ENCODE results near the gene NHEJ1. TPM values are rescaled to one million over a fixed set of nuclear protein-coding genes. Genes with fewer than 3 reads are reported as not detected.

Gene NHEJ1
- total and polyA plus RNA-seq, 4 donors = 6.1 to 13.5 (median 9.9) TPM

GRCh38 chr2:219049282-219049681 is 111.3 kb downstream of the NHEJ1 start:
- Histone ChIP-seq H3K9me3 (ENCODE audit: control insufficient read depth in 4 of 4, low read length in 3 of 4) (no peaks in the 10 kb centered on the region), H3K9ac (ENCODE audit: low read depth in 1 of 2, low read length in 2 of 2) (no peak overlapping the region), H3K4me3 (ENCODE audit: low read depth in 1 of 3, low read length in 3 of 3) (no peak overlapping the region), H3K27me3 (ENCODE audit: control insufficient read depth in 4 of 4, insufficient read depth in 4 of 4, low read length in 3 of 4) (peaks cover 0 to 6% (median 0%) of the 10 kb centered on the region in 4 donors), H3K4me1 (ENCODE audit: control insufficient read depth in 4 of 4, insufficient read depth in 4 of 4, low read length in 3 of 4) (no peaks in the 10 kb centered on the region), H3K36me3 (ENCODE audit: control insufficient read depth in 4 of 4, insufficient read depth in 3 of 4, low read depth in 1 of 4, low read length in 3 of 4) (no peaks in the 10 kb centered on the region), H3K27ac (ENCODE audit: low read depth in 1 of 2, low read length in 2 of 2) (no peak overlapping the region)
- WGBS = 77% methylated on average over 6 of the region's 6 CpGs
- TF ChIP-seq GABPA (IDR thresholded peaks at IDR 0.05 in 1 of 2, conservative IDR thresholded peaks at IDR 0.05 in 1 of 2) (no peak), RXRA (IDR thresholded peaks at IDR 0.05) (no peak), FOXA1 (IDR thresholded peaks at IDR 0.05) (no peak)
- DNase-seq (ENCODE audit: low spot score) = no peak

GRCh38 chr2:219045937-219046550 is 114.6 kb downstream of the NHEJ1 start:
- H3K9me3 ChIP-seq (ENCODE audit: control insufficient read depth in 4 of 4, low read length in 3 of 4) = no peaks in the 10 kb centered on the region
- peaks cover 0 to 3% (median 0%) of the 10 kb centered on the region in 4 donors for H3K4me1 ChIP-seq (ENCODE audit: control insufficient read depth in 4 of 4, insufficient read depth in 4 of 4, low read length in 3 of 4)
- 8% methylated on average over 6 of the region's 6 CpGs for WGBS
- no peak overlapping the region for H3K9ac ChIP-seq (ENCODE audit: low read depth in 1 of 2, low read length in 2 of 2)
- H3K4me3 ChIP-seq (ENCODE audit: low read depth in 1 of 3, low read length in 3 of 3) = no peak overlapping the region
- peaks cover 0 to 9% (median 4%) of the 10 kb centered on the region in 4 donors for H3K27me3 ChIP-seq (ENCODE audit: control insufficient read depth in 4 of 4, insufficient read depth in 4 of 4, low read length in 3 of 4)
- H3K27ac ChIP-seq (ENCODE audit: low read depth in 1 of 2, low read length in 2 of 2) = no peak overlapping the region
- peak; percentile 55 for DNase-seq (ENCODE audit: low spot score)
- no peak for TF ChIP-seq NR2F2 (IDR thresholded peaks at IDR 0.05)
- peak; percentile 99 for TF ChIP-seq REST (IDR thresholded peaks at IDR 0.05)
- no peak for TF ChIP-seq FOXA1 (IDR thresholded peaks at IDR 0.05)
- TF ChIP-seq EGR1 (IDR thresholded peaks at IDR 0.05; ENCODE audit: low read depth in 2 of 2) = no peak
- no peak for TF ChIP-seq HNF4A (conservative IDR thresholded peaks at IDR 0.05)
- TF ChIP-seq CTCF (IDR thresholded peaks at IDR 0.05; ENCODE audit: low read depth, low read length, missing input control) = no peak
- TF ChIP-seq JUND (IDR thresholded peaks at IDR 0.05) = no peak
- H3K36me3 ChIP-seq (ENCODE audit: control insufficient read depth in 4 of 4, insufficient read depth in 3 of 4, low read depth in 1 of 4, low read length in 3 of 4) = no peaks in the 10 kb centered on the region

GRCh38 chr2:219042750-219043149 is 117.9 kb downstream of the NHEJ1 start:
- H3K9me3 ChIP-seq (ENCODE audit: control insufficient read depth in 4 of 4, low read length in 3 of 4) = no peaks in the 10 kb centered on the region
- H3K4me3 ChIP-seq (ENCODE audit: low read depth in 1 of 3, low read length in 3 of 3) = no peak overlapping the region
- no peak overlapping the region for H3K27ac ChIP-seq (ENCODE audit: low read depth in 1 of 2, low read length in 2 of 2)
- H3K36me3 ChIP-seq (ENCODE audit: control insufficient read depth in 4 of 4, insufficient read depth in 3 of 4, low read depth in 1 of 4, low read length in 3 of 4) = no peaks in the 10 kb centered on the region
- 67% methylated on average over 2 of the region's 2 CpGs for WGBS
- H3K4me1 ChIP-seq (ENCODE audit: control insufficient read depth in 4 of 4, insufficient read depth in 4 of 4, low read length in 3 of 4) = peaks cover 0 to 3% (median 0%) of the 10 kb centered on the region in 4 donors
- TF ChIP-seq CTCF (IDR thresholded peaks at IDR 0.05; ENCODE audit: low read depth, low read length, missing input control) (no peak), HNF4A (conservative IDR thresholded peaks at IDR 0.05) (peak; percentile 43 to 50), ZBTB33 (IDR thresholded peaks at IDR 0.05) (no peak), NR2F2 (IDR thresholded peaks at IDR 0.05) (no peak), RXRA (IDR thresholded peaks at IDR 0.05) (no peak)
- no peak overlapping the region for H3K9ac ChIP-seq (ENCODE audit: low read depth in 1 of 2, low read length in 2 of 2)
- DNase-seq (ENCODE audit: low spot score) = no peak
- peaks cover 0 to 16% (median 6%) of the 10 kb centered on the region in 4 donors for H3K27me3 ChIP-seq (ENCODE audit: control insufficient read depth in 4 of 4, insufficient read depth in 4 of 4, low read length in 3 of 4)
